H54 (cell line): ENCODE measurements around the gene ABCC10.
"Not testable (repeated sequence)": the region's sequence is repeated elsewhere in the genome, so short reads cannot be mapped to it uniquely, and the experiment has no call there.

Experiments used
- DNase-seq: peaks from one replicate; pipeline ENCODE4 v3.0.0; 2011; ENCODE audit warnings: low spot score, mixed read lengths; ENCODE audit not compliant: insufficient read length
- FAIRE-seq: peaks from 3 replicates; lab custom pipeline; 2011; peaks lifted over from hg19 to GRCh38; lab: Jason Lieb, UNC
- POLR2A ChIP-seq: IDR thresholded peaks from 2 replicates; pipeline ENCODE4 v1.6.1; 2011; ENCODE audit warnings: low read depth, mild to moderate bottlenecking, low read length

The ABCC10 gene

DNA sequence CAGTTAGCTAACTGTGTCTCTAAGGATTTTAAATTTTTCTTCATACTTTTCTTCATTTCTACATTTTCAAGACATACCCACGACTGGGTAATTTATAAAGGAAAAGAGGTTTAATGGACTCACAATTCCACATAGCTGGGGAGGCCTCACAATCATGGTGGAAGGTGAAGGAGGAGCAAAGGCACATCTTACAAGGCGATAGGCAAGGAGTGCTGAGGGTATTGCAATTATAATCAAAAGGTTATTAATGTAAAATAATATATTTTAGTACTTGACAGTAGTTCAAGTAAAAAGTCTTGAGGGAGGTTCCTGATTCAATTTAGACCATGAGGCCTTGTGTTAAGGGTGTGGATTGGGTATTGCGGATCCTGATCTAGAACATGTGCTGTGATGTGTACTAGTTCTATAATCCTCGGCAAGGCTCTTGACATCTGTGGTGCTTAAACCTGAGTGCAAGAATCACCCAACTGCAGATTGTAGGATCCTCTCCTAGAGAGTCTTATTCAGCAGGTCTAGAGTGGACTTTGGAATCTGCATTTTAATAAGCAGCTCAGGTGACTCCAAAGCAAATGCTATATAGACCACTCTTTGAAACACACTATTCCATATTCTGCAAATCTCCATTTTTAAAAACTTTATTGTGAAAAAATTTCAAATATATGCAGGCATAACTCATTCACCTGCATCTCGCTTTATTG is 7.2 kb upstream of the ABCC10 start:
- no peak for FAIRE-seq
- no peak for DNase-seq
- no peak for TF ChIP-seq POLR2A

- no peak for TF ChIP-seq POLR2A
- no peak for DNase-seq
- FAIRE-seq: no peak
These were observed 5.5 kb upstream of the ABCC10 start for GRCh38 chr6:43421831-43422230.

DNA sequence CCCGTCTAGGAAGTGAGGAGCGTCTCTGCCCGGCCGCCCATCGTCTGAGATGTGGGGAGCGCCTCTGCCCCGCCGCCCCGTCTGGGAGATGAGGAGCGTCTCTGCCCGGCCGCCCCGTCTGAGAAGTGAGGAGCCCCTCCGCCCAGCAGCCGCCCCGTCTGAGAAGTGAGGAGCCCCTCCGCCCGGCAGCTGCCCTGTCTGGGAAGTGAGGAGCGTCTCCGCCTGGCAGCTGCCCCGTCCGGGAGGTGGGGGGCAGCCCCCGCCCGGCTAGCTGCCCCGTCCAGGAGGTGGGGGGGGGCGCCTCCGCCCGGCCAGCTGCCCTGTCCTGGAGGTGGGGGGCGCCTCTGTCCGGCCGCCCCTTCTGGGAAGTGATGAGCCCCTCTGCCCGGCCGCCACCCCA is 2.3 kb upstream of the ABCC10 start:
- FAIRE-seq: not testable (repeated sequence)

GRCh38 chr6:43426928-43427405 is 374 bp upstream of the ABCC10 start:
- TF ChIP-seq POLR2A: no peak
- DNase-seq (no peak), FAIRE-seq (no peak)

More for the DNA sequence above, 2.3 kb upstream of the ABCC10 start:
- DNase-seq: not testable (repeated sequence)

DNA sequence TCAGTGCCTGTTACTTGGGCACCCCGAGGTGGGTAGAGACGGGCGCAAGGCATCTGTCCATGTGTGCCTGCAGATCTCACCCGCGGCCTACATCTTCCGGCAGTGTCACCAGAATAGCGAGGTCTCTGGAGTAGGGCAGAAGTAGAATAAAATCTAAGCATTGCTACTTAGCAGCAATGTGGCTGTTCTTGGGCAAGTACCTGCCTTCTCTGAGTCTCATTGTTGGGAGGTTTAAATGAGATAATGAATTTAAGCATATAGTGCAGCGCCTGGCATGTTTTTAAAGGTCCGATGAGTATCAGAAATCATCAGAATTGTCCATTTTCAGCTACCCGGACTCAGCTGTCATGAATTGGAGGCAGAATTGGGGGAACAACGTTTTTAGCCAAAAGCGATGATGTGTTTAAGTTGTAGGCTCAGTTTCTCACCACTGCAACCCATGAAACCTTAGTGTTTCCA is 800 bp downstream of the ABCC10 start:
- no peak for FAIRE-seq
- no peak for DNase-seq
- no peak for TF ChIP-seq POLR2A

- no peak for FAIRE-seq
- TF ChIP-seq POLR2A: no peak
- no peak for DNase-seq
These were observed 1.5 kb downstream of the ABCC10 start for GRCh38 chr6:43428874-43429273.

- FAIRE-seq (no peak), DNase-seq (no peak)
- no peak for TF ChIP-seq POLR2A
These were observed 4.9 kb downstream of the ABCC10 start for GRCh38 chr6:43432009-43432945.

DNA sequence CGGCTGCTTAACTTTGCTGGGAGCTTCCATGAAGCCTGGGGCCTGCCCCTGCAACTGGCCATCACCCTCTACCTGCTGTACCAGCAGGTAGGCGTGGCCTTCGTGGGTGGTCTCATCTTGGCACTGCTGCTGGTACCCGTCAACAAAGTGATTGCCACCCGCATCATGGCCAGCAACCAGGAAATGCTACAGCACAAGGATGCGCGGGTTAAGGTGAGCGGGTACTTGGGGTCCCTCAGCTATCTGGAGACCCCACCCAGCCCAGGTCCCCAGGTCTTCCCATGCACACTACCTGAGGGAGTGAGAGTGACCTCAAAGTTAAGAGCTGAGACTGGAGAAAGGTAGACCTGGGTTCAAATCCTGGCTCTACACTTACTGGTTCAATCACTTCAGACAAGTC is 5.8 kb downstream of the ABCC10 start:
- DNase-seq: no peak
- no peak for FAIRE-seq
- no peak for TF ChIP-seq POLR2A

- TF ChIP-seq POLR2A: no peak
- DNase-seq (no peak), FAIRE-seq (no peak)
These were observed 6.9 kb downstream of the ABCC10 start for GRCh38 chr6:43434001-43434840.

GRCh38 chr6:43434943-43435342 is 7.6 kb downstream of the ABCC10 start:
- FAIRE-seq: no peak
- TF ChIP-seq POLR2A: no peak
- DNase-seq: no peak

GRCh38 chr6:43435682-43436437 is 8.5 kb downstream of the ABCC10 start:
- TF ChIP-seq POLR2A: no peak

DNA sequence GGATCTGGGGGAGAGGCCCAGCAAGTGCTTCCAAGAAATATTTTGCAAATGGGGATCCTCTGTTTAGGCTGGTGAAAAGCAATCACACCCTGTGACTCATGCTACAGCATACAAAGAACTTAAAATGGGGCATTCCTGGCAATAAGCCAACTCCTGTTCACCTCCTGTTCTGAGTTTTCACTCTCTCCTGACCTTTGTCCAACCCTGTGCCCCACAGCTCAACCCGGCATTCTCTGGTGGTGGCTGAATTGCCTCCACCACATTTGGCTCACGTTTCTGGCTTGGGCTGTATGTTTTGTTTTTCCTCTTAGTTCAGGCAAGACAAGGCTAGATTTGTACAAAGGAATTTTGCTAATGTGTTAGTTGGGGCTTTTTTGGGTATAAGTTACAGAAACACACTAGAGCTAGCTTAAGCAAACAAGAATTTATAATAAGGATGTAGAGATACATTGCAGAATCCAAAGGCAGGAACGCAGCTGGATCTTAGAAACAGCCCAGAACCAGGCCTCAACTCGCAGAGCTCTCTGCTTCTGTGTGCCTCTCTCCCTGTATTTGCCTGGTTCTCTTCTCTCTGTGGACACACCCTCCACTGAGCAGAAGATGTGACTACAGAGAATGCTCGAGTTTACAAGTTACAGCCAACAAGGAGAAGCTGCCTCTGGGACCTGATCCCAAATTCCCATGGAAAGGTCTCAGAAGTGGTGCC is 9.4 kb downstream of the ABCC10 start:
- peak; percentile 81 for DNase-seq
- TF ChIP-seq POLR2A: no peak
- FAIRE-seq: peak; percentile 86

More at GRCh38 chr6:43435682-43436437, 8.5 kb downstream of the ABCC10 start:
- no peak for FAIRE-seq
- no peak for DNase-seq
